ENCODE measurements around the gene F11R.

DNA sequence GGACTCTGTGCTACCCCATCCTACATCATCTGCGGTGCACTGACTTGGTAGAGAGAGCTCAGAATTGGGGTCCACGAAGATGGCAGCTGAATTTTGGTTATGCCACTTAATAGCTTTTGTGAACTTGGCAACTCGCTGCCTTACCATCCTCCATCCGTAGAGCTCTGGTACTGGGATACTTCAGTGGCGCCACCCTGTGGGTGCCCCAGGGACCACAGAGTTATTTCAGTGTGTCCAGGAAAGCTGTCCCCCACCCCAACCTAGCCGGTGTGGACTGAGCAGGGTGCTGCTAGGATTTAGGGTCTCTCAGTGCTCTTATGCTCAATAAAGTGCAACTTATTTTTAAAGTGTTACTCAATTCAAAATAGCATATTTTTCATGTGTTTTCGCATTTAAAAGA is 33.9 kb upstream of the F11R start:
- TF ChIP-seq GATA2 (IDR thresholded peaks at IDR 0.05; ENCODE audit: low read depth, low read length) (no peak), GATA3 (IDR thresholded peaks at IDR 0.05; ENCODE audit: low read depth, low read length) (no peak)

Measured in SH-SY5Y (cell line).